GM10266 (cell line): ENCODE data around the gene PAGE1.
"Not testable (repeated sequence)": the region's sequence is repeated elsewhere in the genome, so short reads cannot be mapped to it uniquely, and the experiment has no call there.

Source experiments
- DNase-seq: peaks from one replicate; pipeline ENCODE4 v3.0.0; 2012; ENCODE audit errors: extremely low spot score
- CTCF ChIP-seq: IDR thresholded peaks from 2 replicates; pipeline ENCODE4 v1.5.1; 2012; ENCODE audit warnings: mild to moderate bottlenecking, low read depth; ENCODE audit not compliant: control insufficient read depth, insufficient read depth; ENCODE audit errors: missing control alignments

PAGE1 gene

GRCh38 chrX:49695276-49696180, at the start of gene PAGE1:
Gene PAGE1, minus strand, starts transcription at chrX:49695984. Its CDS starts 1,214 bp downstream, at chrX:49694770.
- no peak for TF ChIP-seq CTCF

GRCh38 chrX:49741501-49741900, 45.7 kb upstream of the PAGE1 start:
- DNase-seq, result not testable (repeated sequence)

More at GRCh38 chrX:49695276-49696180, at the start of gene PAGE1:
- DNase-seq, result no peak

- no peak for DNase-seq
- no peak for TF ChIP-seq CTCF
Measured at GRCh38 chrX:49727847-49728246, 32.1 kb upstream of the PAGE1 start.

GRCh38 chrX:49726966-49727365, 31.2 kb upstream of the PAGE1 start:
- DNase-seq, result no peak
- TF ChIP-seq CTCF, result no peak

GRCh38 chrX:49725923-49726904, 30.4 kb upstream of the PAGE1 start:
- no peak for DNase-seq
- no peak for TF ChIP-seq CTCF

- TF ChIP-seq CTCF, result no peak
- no peak for DNase-seq
Measured at GRCh38 chrX:49725401-49725800, 29.6 kb upstream of the PAGE1 start.

GRCh38 chrX:49720106-49720505, 24.3 kb upstream of the PAGE1 start:
- not testable (repeated sequence) for DNase-seq

- no peak for DNase-seq
- TF ChIP-seq CTCF, result no peak
Measured at GRCh38 chrX:49712577-49712976, 16.8 kb upstream of the PAGE1 start.
